GM19324 (cell line): ENCODE results near the gene NPAS4.
"Not testable (repeated sequence)": the region's sequence is repeated elsewhere in the genome, so short reads cannot be mapped to it uniquely, and the experiment has no call there.

Experiments
- ATAC-seq: cut with Tn5 transposase; IDR thresholded peaks from one replicate; pipeline ENCODE4 v1.9.1; 2021; ENCODE audit warnings: mild to moderate bottlenecking, moderate library complexity; ENCODE audit not compliant: unreplicated experiment, low FRiP score

The NPAS4 gene

GRCh38 chr11:66450560-66450959 is 29.7 kb downstream of the NPAS4 start:
- ATAC-seq: no peak

- ATAC-seq: no peak
Measured at GRCh38 chr11:66451663-66452062, 30.8 kb downstream of the NPAS4 start.

- no peak for ATAC-seq
Measured at GRCh38 chr11:66454247-66454646, 33.4 kb downstream of the NPAS4 start.

DNA sequence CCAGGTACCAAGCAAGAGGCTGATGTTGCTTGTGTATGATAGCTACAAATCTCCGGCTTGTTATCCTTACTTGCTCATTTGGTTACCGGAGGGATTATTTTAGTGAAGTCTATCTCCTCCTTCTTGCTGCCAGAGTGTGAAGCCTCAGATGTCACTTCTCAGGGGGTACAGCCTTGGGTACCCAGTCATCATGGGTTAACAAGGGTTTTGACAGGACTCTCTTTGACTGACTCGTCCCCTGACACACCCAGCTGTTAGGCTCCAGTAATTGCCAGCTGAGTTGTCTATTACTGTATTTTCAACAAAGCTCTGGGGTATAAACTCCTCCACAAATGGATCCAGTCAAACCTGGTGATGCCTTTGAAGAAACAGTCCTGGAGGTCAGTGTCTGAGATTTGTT is 34.0 kb downstream of the NPAS4 start:
- ATAC-seq: no peak

DNA sequence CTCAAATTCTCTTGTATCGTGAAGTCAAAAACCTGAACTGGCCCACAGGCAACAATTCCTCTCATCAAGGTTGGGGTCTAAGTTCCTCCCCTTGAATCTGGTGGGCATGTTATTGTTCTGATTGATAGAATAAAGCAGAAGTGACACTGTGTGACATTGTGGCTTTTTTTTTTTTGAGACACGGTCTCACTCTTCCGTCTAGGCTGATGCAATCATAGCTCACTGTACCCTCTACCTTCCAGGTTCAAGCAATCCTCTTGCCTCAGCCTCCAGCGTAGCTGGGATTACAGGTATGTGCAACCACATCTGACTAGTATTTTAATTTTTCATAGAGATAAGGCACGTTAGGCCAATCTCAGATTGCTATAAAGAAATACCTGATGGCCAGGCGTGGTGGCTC is 37.0 kb downstream of the NPAS4 start:
- no peak for ATAC-seq

DNA sequence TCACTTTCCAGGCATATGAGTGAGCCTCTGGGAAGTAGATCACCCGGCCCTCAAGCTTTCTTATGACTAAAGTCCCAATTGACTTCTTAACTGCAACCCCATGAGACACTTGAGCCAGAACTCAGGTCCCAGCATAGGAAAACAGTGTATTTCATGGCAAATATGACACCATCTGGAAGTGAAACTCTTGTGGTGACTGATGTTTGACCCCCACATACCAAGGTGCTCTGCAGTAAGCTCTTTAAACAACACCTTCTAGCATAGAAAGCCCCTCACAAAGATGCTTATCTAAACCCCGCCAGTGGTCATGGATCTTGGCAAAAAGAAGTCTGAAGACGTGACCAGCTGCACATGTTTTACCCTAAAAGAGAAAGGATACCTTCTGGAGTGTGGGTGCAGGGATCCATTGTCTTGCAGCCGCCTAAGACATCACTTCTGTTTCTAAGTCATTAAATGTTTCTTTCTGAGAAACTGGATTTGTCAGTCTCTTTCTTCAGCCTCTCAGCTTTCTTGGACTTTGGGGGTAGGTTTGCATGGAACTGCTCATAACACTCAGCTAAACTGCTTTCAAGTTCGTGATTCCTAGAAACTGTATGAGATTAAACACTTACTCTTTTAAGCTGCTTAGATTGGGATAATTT is 38.4 kb downstream of the NPAS4 start:
- no peak for ATAC-seq

GRCh38 chr11:66462010-66462409 is 41.2 kb downstream of the NPAS4 start:
- no peak for ATAC-seq

GRCh38 chr11:66462911-66463310 is 42.1 kb downstream of the NPAS4 start:
- no peak for ATAC-seq

DNA sequence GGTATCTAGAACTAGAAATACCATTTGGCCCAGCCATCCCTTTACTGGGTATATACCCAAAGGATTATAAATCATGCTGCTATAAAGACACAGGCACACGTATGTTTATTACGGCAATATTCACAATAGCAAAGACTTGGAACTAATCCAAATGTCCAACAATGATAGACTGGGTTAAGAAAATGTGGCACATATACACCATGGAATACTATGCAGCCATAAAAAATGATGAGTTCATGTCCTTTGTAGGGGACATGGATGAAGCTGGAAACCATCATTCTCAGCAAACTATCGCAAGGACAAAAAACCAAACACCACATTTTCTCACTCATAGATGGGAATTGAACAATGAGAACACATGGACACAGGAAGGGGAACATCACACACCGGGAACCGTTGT is 43.3 kb downstream of the NPAS4 start:
- not testable (repeated sequence) for ATAC-seq

GRCh38 chr11:66464916-66465315 is 44.1 kb downstream of the NPAS4 start:
- ATAC-seq: no peak

GRCh38 chr11:66465373-66466224 is 44.8 kb downstream of the NPAS4 start:
- ATAC-seq: no peak

DNA sequence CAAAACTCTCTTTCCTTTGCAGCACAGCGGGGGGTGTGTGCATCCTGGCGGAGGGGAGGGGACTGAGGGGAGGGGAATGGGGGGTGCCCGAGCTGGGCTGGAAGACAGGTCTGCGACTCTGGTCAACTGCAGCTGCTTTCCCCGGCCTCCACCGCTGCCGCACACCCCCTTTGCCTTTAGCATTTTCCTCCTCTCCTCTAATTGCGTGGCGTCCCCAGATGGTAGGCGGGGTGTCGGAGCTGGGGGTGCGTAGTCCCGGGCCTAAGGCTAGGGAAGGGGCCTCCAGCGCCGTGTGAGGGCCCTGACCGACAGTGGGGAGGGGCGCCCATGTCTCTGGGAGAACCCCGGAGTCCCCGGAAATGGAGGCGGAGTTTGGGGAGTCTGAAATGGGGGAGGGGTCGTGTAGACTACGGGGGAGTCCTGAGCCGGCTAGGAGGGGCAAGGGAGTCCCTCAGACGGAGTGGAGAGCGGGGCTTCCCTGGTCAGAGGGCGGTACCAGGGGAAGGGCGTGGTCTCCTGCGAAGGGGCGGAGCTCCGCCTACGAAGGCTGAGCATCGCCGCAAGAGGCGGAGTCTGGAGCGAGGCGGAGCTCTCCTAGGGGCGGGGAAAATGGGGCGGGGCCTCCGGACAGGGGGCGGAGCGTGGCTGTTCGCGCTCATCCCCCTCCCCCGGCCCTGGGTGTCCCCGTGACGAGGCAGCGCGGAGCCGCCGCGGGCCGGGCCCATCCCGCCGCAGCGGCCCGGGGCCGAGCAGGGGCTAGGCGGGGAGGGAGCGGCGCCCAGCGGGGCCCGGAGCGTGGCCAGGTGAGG is 45.6 kb downstream of the NPAS4 start, which contains the start of gene PELI3:
PELI3 (plus strand) TSS at position 681 of the 809 bp plus-strand sequence. CDS start 1,224 bp downstream, outside the sequence.
- peak; percentile 79 for ATAC-seq

- ATAC-seq: peak; percentile 3
Measured at GRCh38 chr11:66467034-66467659, 46.3 kb downstream of the NPAS4 start.

DNA sequence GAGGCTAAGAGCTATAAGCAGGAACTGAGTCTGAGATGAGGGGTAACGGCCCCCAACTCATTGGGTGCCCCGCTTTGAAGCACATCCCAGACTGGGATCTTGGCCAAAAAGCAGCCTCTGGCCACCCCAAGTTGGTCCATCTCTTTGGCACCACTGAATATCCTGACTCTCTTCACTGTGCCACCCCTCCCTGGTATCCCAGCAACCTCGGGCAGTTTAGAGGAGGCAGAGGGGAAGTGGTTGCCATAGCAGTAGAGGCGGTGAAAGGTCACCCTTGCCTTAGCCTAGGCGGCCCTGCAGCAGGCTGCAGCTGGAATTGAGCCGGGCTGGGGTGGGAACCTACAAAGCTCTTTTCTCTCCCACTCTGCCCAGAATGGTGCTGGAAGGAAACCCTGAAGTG is 46.9 kb downstream of the NPAS4 start:
- ATAC-seq: no peak

DNA sequence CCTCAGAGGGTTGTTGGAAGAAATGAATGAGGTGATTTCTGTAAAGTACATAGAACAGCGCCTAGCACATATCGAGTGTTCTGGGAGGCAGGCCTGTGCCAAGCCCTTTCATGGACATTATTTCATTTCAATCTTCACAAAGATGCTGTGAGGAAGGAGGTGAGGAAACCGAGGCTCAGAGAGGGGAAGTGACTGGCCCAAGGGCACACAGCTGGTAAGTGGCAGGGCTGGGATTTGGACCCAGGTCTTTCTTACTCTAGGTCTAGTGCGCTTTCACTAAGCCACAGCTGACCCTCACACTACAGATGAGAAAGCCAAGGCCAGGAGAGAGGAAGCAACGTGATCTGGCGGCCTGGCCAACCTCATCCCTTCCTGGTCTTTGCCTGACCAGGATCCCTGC is 47.9 kb downstream of the NPAS4 start:
- ATAC-seq: no peak

- no peak for ATAC-seq
Measured at GRCh38 chr11:66469441-66469840, 48.6 kb downstream of the NPAS4 start.

DNA sequence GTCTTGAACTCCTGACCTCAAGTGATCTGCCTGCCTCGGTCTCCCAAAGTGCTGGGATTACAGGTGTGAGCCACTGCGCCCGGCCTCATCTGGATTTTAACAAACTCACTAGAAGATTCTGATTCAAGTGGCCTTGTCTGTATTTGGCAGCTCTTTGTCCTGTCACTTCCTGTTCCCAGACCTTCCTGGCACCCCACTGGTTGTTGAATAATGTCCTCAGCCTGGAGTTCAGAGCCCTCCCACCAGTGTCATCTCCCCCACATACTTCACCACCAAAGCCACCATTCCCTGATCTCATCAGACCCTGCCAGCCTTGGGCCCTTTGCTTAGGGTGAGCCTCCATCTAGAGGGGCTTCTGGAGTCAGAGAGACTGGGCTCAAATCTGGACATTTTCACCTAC is 49.2 kb downstream of the NPAS4 start:
- ATAC-seq: no peak

DNA sequence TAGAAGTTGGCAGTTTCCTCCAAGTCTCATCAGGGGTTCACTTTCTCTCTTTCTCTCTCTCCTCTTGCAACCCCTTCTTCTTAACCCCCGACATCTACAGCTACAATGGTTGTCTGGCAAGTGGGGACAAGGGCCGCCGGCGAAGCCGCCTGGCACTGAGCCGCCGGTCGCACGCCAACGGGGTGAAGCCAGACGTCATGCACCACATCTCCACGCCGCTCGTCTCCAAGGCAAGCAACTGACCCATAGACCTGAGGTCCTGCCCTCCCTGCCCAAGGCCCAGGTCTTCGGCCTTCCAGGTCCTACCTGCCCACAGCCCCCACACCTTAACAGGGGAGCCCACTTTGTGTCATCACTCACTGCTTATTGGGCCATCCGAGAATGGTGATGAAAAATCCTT is 50.3 kb downstream of the NPAS4 start:
- no peak for ATAC-seq

DNA sequence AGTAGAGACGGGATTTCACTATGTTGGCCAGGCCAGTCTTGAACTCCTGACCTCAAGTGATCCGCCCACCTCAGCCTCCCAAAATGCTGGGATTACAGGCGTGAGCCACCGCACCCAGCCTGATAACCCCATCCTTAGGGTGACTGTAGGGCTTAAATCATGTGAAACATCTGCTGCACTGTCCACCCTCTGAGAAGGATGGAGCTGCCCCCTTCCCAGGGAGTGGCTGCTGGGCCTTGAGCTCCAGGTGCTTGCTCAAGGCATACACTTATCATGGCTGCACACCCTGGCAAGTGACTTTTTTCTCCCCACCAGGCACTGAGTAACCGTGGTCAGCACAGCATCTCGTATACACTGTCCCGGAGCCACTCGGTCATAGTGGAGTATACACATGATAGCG is 51.2 kb downstream of the NPAS4 start:
- no peak for ATAC-seq

DNA sequence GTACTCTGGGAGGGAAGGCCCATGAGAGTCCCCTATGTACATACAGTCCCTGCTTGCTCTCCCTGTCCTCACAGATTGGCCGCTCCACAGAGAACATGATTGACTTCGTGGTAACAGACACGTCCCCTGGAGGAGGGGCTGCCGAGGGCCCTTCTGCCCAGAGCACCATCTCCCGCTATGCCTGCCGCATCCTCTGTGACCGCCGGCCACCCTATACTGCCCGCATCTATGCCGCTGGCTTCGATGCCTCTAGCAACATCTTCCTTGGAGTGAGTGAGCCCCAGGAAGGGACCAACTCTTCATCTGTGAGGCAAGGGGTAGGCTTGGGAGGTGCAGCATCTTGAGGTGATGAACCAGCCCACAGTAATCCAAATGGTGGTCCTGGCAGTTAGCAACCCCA is 52.3 kb downstream of the NPAS4 start:
- no peak for ATAC-seq
